Kidney (tissue), 14 donors: ENCODE measurements around the gene RER1. TPM values are rescaled to one million over a fixed set of nuclear protein-coding genes. Genes with fewer than 3 reads are reported as not detected.

ENCODE experiments used
- DNase-seq, 5 donors: peaks; one replicate each; pipeline ENCODE4 v3.0.0-alpha.2; 2013 to 2020
- FAIRE-seq: peaks from 2 replicates; lab custom pipeline; 2012; peaks lifted over from hg19 to GRCh38; lab: Jason Lieb, UNC
- H3K27ac ChIP-seq, 2 donors: one replicate each; pipeline ENCODE4 v1.7.0; 2013; ENCODE audit warnings: low read depth in 2 of 2, low read length in 2 of 2, inconsistent platforms in 1 of 2
- H3K27me3 ChIP-seq: one replicate; pipeline ENCODE4 v1.7.1; 2013; ENCODE audit warnings: low read length, inconsistent platforms; ENCODE audit not compliant: control insufficient read depth, insufficient read depth
- H3K36me3 ChIP-seq, 3 donors: one replicate each; pipeline versions ENCODE4 v1.7.0 to v1.7.1; 2013; ENCODE audit warnings: low read length in 3 of 3, control low read depth in 1 of 3, inconsistent platforms in 1 of 3; ENCODE audit not compliant: insufficient read depth in 3 of 3, control insufficient read depth in 2 of 3
- H3K4me1 ChIP-seq, 3 donors: one replicate each; pipeline versions ENCODE4 v1.7.0 to v1.7.1; 2013; ENCODE audit warnings: low read length in 3 of 3, inconsistent platforms in 1 of 3, low read depth in 1 of 3; ENCODE audit not compliant: control insufficient read depth in 2 of 3, insufficient read depth in 2 of 3
- H3K4me3 ChIP-seq, 3 donors: one replicate each; pipeline versions ENCODE4 v1.7.0 to v1.8.1; 2013; ENCODE audit warnings: low read length in 3 of 3, control low read depth in 1 of 3, inconsistent platforms in 1 of 3
- H3K9ac ChIP-seq, 3 donors: one replicate each; pipeline versions ENCODE4 v1.7.0 to v1.7.1; 2013; ENCODE audit warnings: low read length in 3 of 3, control low read depth in 1 of 3, inconsistent platforms in 1 of 3
- H3K9me3 ChIP-seq, 3 donors: one replicate each; pipeline versions ENCODE4 v1.7.0 to v1.7.1; 2013; ENCODE audit warnings: low read length in 3 of 3, control low read depth in 1 of 3, inconsistent platforms in 1 of 3; ENCODE audit not compliant: control insufficient read depth in 2 of 3, insufficient read depth in 1 of 3
- CTCF ChIP-seq: IDR thresholded peaks from 3 replicates; pipeline ENCODE4 v1.5.1; 2012; ENCODE audit warnings: mild to moderate bottlenecking, moderate library complexity, borderline replicate concordance; ENCODE audit not compliant: insufficient read depth; ENCODE audit errors: extremely low read depth
- intact Hi-C: fragments of 100-400 bp; cut with DNase I; formaldehyde crosslinking; loops from one replicate; pipeline ENCODE4 v1.11.1; 2022
- polyA plus RNA-seq: library from polyadenylated mRNA; stranded (reverse); fragments of 350-450 nt; fragmentation: Illumina TruSeq; extraction: RNeasy Lipid Tissue Mini Kit (QIAGEN cat#74804); gene quantifications from one replicate; pipeline ENCODE4 v1.2.3, GENCODE V29; 2014; ENCODE audit warnings: low read depth, low replicate concordance; ENCODE audit not compliant: insufficient read depth
- total RNA-seq: library from RNA; stranded (reverse); fragmentation: NEBNext Ultra II Directional; extraction: Animal tissue kit (Norgen Biotek cat#: 25700); gene quantifications from one replicate; pipeline ENCODE4 v1.2.1, GENCODE V29; 2021
- donor health status: control.
- donor health status: control.
- donor health status: control.
- donor health status: control.
- donor health status: control.
- donor health status: DM: yes; HTN: yes; CAD: no.
- donor health status: Normal renal cell carcinoma (clear cell type).

The RER1 gene
- total and polyA plus RNA-seq, 2 donors from 2014 or later, result 158 to 162 TPM

GRCh38 chr1:2343023-2343935 is 48.4 kb upstream of the RER1 start:
- Histone ChIP-seq H3K36me3 (no peaks in the 10 kb centered on the region), H3K27me3 (no peaks in the 10 kb centered on the region), H3K4me3 (no peak overlapping the region), H3K9ac (no peak overlapping the region), H3K27ac (no peak overlapping the region), H3K9me3 (no peaks in the 10 kb centered on the region), H3K4me1 (peaks cover 0 to 2% (median 0%) of the 10 kb centered on the region in 3 donors)
- DNase-seq, result peak in 1 of 5 donors; percentile 55
- intact Hi-C loops, result no loop called here
- no peak for TF ChIP-seq CTCF
- FAIRE-seq, result no peak

DNA sequence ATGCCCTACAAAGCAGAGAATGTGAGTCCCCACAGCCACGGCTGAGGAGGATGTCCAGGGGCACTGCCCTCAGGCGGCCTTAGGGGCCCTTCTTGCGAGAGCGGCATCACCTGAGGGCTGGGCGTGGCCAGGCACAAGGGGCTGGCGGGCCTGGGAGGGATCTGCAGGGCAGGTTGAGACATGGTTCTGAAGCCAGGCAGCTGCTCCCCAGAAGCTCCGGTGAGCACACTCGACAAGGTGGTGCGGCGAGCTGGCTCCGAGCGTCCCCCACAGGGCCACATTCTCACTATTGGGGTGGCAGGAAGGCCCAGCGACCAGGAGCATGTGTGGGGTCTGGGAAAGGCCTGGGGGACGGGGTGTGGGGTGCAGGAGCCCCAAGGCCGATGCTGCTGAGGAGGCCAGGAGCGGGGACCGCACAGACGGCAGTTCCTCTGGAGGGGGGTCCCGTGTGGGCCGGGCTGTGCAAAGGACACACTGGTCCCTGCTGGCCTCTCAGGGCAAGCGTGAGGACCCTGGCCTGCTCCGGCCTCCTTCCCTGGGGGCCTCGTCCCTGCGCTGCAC is 47.4 kb upstream of the RER1 start:
- no peak for FAIRE-seq
- Histone ChIP-seq H3K9me3 (no peaks in the 10 kb centered on the region), H3K9ac (no peak overlapping the region), H3K27ac (no peak overlapping the region), H3K4me3 (no peak overlapping the region), H3K4me1 (peaks cover 0 to 2% (median 0%) of the 10 kb centered on the region in 3 donors), H3K27me3 (no peaks in the 10 kb centered on the region), H3K36me3 (no peaks in the 10 kb centered on the region)
- DNase-seq, result peak in 2 of 5 donors; percentile 36 to 61
- TF ChIP-seq CTCF, result no peak
- intact Hi-C loops, result no loop called here

DNA sequence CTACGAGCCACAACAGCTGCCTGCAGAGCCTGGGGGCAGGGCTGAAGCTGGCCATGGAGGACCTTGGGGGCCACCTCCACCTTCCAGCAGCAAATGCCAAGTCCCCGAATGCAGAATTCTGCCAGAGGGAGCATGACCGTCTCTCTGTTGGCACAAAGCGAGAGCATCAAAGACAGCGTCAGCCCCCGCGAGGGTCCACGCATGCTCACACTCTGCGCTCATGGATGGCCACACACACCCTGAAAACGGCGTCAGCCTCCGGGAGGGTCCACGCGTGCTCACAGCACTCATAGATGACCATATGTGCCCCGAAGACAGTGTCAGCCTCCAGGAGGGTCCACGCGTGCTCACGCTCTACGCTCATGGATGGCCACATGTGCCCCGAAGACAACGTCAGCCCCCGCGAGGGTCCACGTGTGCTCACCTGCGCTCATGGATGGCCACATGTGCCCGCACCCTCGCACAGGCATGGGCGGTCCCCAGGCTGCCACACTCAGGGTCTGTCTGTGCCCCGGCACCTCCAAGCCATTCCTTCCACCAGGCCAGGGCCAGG is 46.8 kb upstream of the RER1 start:
- intact Hi-C loops, result no loop called here
- H3K9ac ChIP-seq, result no peak overlapping the region
- H3K27ac ChIP-seq, result no peak overlapping the region
- FAIRE-seq (no peak), DNase-seq (peak in 2 of 5 donors; percentile 29 to 70)
- no peak overlapping the region for H3K4me3 ChIP-seq
- no peaks in the 10 kb centered on the region for H3K9me3 ChIP-seq
- H3K4me1 ChIP-seq, result peaks cover 0 to 2% (median 0%) of the 10 kb centered on the region in 3 donors
- no peak for TF ChIP-seq CTCF
- no peaks in the 10 kb centered on the region for H3K27me3 ChIP-seq
- H3K36me3 ChIP-seq, result no peaks in the 10 kb centered on the region
